ENCODE results near the gene TSPAN5. TPM values are rescaled to one million over a fixed set of nuclear protein-coding genes. Genes with fewer than 3 reads are reported as not detected.

The TSPAN5 gene
- total and polyA plus RNA-seq, 9 of the 15 experiments (the other 6 are each of a cell fraction or from before 2014, with no cell fraction given): 0.58 to 6.6 (median 0.73) TPM

DNA sequence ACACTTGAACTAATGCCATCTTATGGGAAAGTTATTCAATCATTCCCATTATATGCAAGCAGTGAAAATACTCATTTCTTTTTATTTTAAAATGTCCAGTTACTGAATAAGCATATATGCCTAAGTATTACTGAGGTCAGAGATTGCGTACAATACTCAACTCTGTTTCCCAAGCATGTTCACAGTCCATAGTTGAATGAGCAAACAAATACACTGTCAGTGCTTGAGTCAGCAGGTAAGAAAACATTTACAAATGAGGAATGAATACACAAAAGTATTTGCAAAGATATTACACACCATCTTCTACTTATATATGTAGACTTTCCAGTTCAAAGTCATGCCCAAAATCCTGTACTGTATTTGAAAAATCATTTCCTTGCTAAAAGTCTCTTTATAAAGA is 74.1 kb downstream of the TSPAN5 start:
- WGBS (ENCODE audit: insufficient coverage, low coverage, missing lambda C conversion rate): 13% methylated on average over 1 of the region's 1 CpG
- Histone ChIP-seq H2AFZ (ENCODE audit: low read depth, low read length) (no peak overlapping the region), H3K4me3 (no peak overlapping the region), H3K36me3 (ENCODE audit: control insufficient read depth, insufficient read depth, low read length) (no peaks in the 10 kb centered on the region), H3K9me1 (ENCODE audit: control insufficient read depth, insufficient read depth, low read length) (no peaks in the 10 kb centered on the region), H3K27ac (ENCODE audit: extremely low read depth, low read depth, low read length) (no peak overlapping the region), H4K20me1 (replicated peaks; ENCODE audit: control insufficient read depth, insufficient read depth, low read length) (no peaks in the 10 kb centered on the region), H3K79me2 (ENCODE audit: control insufficient read depth, insufficient read depth, low read length) (no peaks in the 10 kb centered on the region), H3K9me3 (replicated peaks; ENCODE audit: control insufficient read depth, insufficient read depth, low read depth, low read length) (no peaks in the 10 kb centered on the region), H3K4me2 (ENCODE audit: insufficient read depth, low read length) (no peak overlapping the region), H3K9ac (ENCODE audit: insufficient read depth in 1 of 2, low read depth in 2 of 2, low read length in 2 of 2) (no peak overlapping the region), H3K4me1 (replicated peaks in 1 of 2; ENCODE audit: control insufficient read depth in 2 of 2, insufficient read depth in 2 of 2, low read length in 2 of 2) (no peaks in the 10 kb centered on the region), H3K27me3 (ENCODE audit: control insufficient read depth in 2 of 2, insufficient read depth in 2 of 2, low read length in 2 of 2) (peaks cover 6 to 28% of the 10 kb centered on the region in 2 experiments; a peak in 4 of 5 replicates)
- no peak for TF ChIP-seq ZNF217 (CRISPR knock-in tag; IDR thresholded peaks at IDR 0.05)
- TF ChIP-seq ZNF717 (CRISPR knock-in tag; IDR thresholded peaks at IDR 0.05): no peak
- no peak for TF ChIP-seq ARHGAP35 (IDR thresholded peaks at IDR 0.05; ENCODE audit: partially characterized antibody)
- TF ChIP-seq HMG20B (CRISPR knock-in tag; IDR thresholded peaks at IDR 0.05): no peak
- no peak for TF ChIP-seq MAFG (tag; conservative IDR thresholded peaks at IDR 0.05)
- TF ChIP-seq ZNF384 (IDR thresholded peaks at IDR 0.05; ENCODE audit: low read depth, low read length): no peak
- TF ChIP-seq, protein P1, sequence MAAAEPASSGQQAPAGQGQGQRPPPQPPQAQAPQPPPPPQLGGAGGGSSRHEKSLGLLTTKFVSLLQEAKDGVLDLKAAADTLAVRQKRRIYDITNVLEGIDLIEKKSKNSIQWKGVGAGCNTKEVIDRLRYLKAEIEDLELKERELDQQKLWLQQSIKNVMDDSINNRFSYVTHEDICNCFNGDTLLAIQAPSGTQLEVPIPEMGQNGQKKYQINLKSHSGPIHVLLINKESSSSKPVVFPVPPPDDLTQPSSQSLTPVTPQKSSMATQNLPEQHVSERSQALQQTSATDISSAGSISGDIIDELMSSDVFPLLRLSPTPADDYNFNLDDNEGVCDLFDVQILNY (CRISPR knock-in tag; IDR thresholded peaks at IDR 0.05): no peak
- TF ChIP-seq PHTF2 (CRISPR knock-in tag; IDR thresholded peaks at IDR 0.05): no peak
- TF ChIP-seq SAFB (IDR thresholded peaks at IDR 0.05; ENCODE audit: borderline replicate concordance, low read depth, low read length): no peak
- TF ChIP-seq ATF1 (CRISPR knock-in tag; IDR thresholded peaks at IDR 0.05): no peak
- TF ChIP-seq ATF1 (tag; IDR thresholded peaks at IDR 0.05): no peak
- TF ChIP-seq NFATC3 (IDR thresholded peaks at IDR 0.05): no peak
- ATAC-seq (no peak), DNase-seq (ENCODE audit: extremely low read depth in 1 of 4, low spot score in 3 of 4) (no peak), FAIRE-seq (no peak)
- CTCF ChIA-PET (ENCODE audit: low intra/inter-chr PET ratio): no interaction called here
- POLR2A ChIA-PET: no interaction called here
- intact Hi-C loops (cut with micrococcal nuclease): no loop called here
- in situ Hi-C loops (cut with MboI): no loop called here
- BruUV-seq (replicated peaks): no TSS peak

Data from K562 (cell line).